ENCODE measurements around the gene ZNF516.

The ZNF516 gene

GRCh38 chr18:76328140-76328539, 166.9 kb downstream of the ZNF516 start:
- no peak for DNase-seq

DNA sequence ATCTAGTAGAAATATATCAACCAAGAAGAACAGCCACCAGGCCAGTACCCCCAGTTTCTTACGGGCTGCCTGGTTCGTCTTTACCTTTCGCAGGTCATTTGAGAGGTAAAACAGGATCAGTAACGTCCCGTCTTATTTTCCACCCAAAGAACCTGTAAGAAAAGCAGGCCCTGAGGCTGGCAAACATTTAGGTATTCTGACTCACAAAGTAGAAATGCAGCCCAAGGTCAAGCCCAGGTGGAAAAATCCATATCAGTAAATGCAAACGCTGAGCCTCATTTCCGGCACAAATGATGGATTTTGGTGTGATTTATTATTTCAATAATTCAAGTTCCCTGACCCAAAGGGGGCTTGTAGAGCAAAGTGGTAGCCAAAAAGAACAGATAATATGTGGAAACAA, 171.2 kb downstream of the ZNF516 start:
- DNase-seq: no peak

GRCh38 chr18:76322686-76323085, 172.4 kb downstream of the ZNF516 start:
- no peak for DNase-seq

- no peak for DNase-seq
These were observed 175.7 kb downstream of the ZNF516 start for GRCh38 chr18:76319366-76319765.

DNA sequence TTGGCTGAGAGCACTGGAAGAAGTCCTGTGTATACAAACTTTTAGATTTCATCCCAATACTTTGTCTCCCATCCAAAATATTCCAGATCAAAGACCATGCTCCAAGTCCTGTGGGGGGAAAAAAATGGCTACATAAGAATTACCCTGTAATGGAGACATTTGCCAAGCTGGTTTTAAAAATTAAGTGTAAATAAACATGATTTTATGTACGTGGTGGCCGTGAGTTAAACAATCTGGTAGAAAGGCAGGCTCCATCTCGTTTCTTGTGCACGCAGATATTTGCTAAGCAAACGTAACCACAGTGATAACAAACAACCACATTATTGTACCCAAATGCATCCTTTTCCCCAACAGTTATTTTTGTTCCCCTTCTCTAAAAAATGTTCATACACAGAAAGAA, 176.4 kb downstream of the ZNF516 start:
- no peak for DNase-seq

- DNase-seq: no peak
These were observed 177.9 kb downstream of the ZNF516 start for GRCh38 chr18:76317136-76317535.

GRCh38 chr18:76315722-76316230, 179.3 kb downstream of the ZNF516 start:
- no peak for DNase-seq

DNA sequence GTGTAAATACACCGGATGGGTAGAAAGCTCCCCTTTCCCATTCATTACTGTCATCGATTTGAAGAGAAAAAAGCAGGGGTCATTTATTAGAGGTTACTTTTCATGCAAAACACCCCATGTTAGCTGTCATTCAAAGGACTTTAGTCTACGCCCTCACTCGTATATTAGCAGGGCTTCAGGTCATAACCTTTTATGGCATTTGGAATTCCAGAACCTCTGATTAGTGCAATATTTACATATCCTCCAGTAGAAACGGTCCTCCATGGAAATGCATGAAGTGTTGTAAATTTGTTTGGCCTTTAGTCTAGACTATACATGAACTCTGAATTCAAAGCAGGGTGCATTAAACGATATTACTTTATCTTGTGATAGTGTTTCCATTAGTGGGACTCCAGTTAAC, 180.5 kb downstream of the ZNF516 start:
- no peak for DNase-seq

GRCh38 chr18:76314015-76314414, 181.0 kb downstream of the ZNF516 start:
- no peak for DNase-seq

All from activated CD8-positive, alpha-beta memory T cell treated with anti-CD3 and anti-CD28 coated beads, Interleukin-2, amount 50 U/mL, for 4 hours (primary cell).